Left lung (tissue), 10 donors: ENCODE results near the gene SORCS3. TPM values are rescaled to one million over a fixed set of nuclear protein-coding genes. Genes with fewer than 3 reads are reported as not detected.

ENCODE experiments used
- ATAC-seq: fragments of 200-7000 bp; cut with Tn5 transposase; one replicate; pipeline ENCODE4 v1.9.1; 2020; ENCODE audit warnings: moderate library complexity
- DNase-seq, 4 donors: peaks; one replicate each; pipeline ENCODE4 v3.0.0-alpha.2; 2013 to 2020
- H3K27ac ChIP-seq, 2 donors: fragments of 200-600 bp; sonication (generic) in 1 of 2; one replicate each; pipeline versions ENCODE4 v1.5.0 to v1.8.0; 2020 to 2021
- H3K27me3 ChIP-seq, 2 donors: fragments of 200-600 bp; sonication (generic) in 1 of 2; one replicate each; pipeline versions ENCODE4 v1.5.0 to v1.8.0; 2020 to 2021
- H3K36me3 ChIP-seq, 2 donors: fragments of 200-600 bp; sonication (generic) in 1 of 2; one replicate each; pipeline versions ENCODE4 v1.5.0 to v1.8.0; 2020 to 2021
- H3K4me1 ChIP-seq, 2 donors: fragments of 200-600 bp; one replicate each; pipeline ENCODE4 v1.8.0; 2021
- H3K4me3 ChIP-seq, 2 donors: fragments of 200-600 bp; sonication (generic) in 1 of 2; one replicate each; pipeline versions ENCODE4 v1.5.0 to v1.8.0; 2020 to 2021; ENCODE audit warnings: mild to moderate bottlenecking in 1 of 2
- H3K9me3 ChIP-seq, 2 donors: fragments of 200-600 bp; sonication (generic) in 1 of 2; one replicate each; pipeline versions ENCODE4 v1.5.0 to v1.8.0; 2020 to 2021
- intact Hi-C, 2 donors: fragments of 100-400 bp; cut with DNase I; formaldehyde crosslinking; loops; one replicate each; pipeline versions ENCODE4 v1.11.2 to v1.14.2; 2022
- polyA plus RNA-seq, 6 donors: library from polyadenylated mRNA; unstranded; fragments of 120-200 nt; gene quantifications; one replicate each; pipeline ENCODE4 v1.2.1, GENCODE V29; 2013; ENCODE audit not compliant: insufficient read length in 6 of 6
- total RNA-seq, 2 donors: library from RNA; stranded (reverse); fragmentation: NEBNext Ultra II Directional; extraction: Animal tissue kit (Norgen Biotek cat#: 25700); gene quantifications; one replicate each; pipeline ENCODE4 v1.2.1, GENCODE V29; 2021
- TF ChIP-seq, protein P1 (sequence below), 2 donors: fragments of 200-600 bp; sonication (generic) in 1 of 2; IDR thresholded peaks; one replicate each; pipeline versions ENCODE4 v1.5.0 to v1.8.0; 2021; ENCODE audit warnings: antibody characterized with exemption in 2 of 2
- donor health status: DM: no; HTN: yes; CAD: no.
- donor health status: DM: no; HTN: no; CAD: no.

The SORCS3 gene
- total and polyA plus RNA-seq, 8 donors, result 0.05 to 0.24 (median 0.06) TPM; not detected in 2

DNA sequence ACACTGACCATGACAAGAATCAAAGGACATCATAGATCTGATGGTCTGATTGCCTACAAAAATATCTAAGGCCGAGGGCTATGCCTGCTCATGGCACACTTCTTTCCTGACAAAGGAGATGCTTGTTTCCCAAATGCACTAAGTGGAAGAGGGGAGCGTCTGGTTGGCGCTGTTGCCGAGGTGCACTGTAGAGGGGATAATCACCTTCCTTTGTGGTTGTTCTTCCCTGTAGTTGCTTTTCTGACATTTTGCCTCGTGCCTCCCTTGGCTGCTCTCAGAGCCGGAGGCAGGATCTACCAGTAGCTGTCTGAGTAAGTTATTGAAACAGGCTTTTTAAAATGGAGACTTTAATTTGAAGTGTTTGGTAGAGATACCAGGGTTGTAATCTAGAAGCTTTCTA lies 352.0 kb downstream of the SORCS3 start:
- no peak overlapping the region for H3K4me3 ChIP-seq
- H3K9me3 ChIP-seq, result no peaks in the 10 kb centered on the region
- no peak overlapping the region for H3K27ac ChIP-seq
- no peaks in the 10 kb centered on the region for H3K4me1 ChIP-seq
- TF ChIP-seq, protein P1, sequence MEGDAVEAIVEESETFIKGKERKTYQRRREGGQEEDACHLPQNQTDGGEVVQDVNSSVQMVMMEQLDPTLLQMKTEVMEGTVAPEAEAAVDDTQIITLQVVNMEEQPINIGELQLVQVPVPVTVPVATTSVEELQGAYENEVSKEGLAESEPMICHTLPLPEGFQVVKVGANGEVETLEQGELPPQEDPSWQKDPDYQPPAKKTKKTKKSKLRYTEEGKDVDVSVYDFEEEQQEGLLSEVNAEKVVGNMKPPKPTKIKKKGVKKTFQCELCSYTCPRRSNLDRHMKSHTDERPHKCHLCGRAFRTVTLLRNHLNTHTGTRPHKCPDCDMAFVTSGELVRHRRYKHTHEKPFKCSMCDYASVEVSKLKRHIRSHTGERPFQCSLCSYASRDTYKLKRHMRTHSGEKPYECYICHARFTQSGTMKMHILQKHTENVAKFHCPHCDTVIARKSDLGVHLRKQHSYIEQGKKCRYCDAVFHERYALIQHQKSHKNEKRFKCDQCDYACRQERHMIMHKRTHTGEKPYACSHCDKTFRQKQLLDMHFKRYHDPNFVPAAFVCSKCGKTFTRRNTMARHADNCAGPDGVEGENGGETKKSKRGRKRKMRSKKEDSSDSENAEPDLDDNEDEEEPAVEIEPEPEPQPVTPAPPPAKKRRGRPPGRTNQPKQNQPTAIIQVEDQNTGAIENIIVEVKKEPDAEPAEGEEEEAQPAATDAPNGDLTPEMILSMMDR (IDR thresholded peaks at IDR 0.05), result no peak
- intact Hi-C loops, result no loop called here
- no peaks in the 10 kb centered on the region for H3K27me3 ChIP-seq
- no peaks in the 10 kb centered on the region for H3K36me3 ChIP-seq
- ATAC-seq (no peak), DNase-seq (no peak)

DNA sequence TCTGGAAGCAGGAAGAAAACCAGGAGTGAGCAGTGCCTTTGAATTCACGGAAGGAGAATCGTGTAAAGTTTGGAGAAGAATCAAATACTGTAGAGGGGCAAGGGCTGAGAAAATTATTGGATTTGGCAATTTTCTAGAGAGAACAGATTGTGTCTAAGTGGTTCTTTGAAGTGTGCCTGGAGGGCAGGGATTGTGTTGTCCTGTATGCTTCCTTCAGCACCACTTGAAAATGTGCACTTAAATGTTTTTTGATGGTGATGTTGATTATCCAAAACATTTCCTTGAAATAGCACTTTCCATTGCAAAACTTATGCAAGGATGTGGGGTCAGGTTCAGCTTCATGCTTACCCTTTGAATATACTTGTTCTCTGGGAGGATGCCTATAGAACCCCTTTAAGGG lies 360.2 kb downstream of the SORCS3 start:
- intact Hi-C loops, result no loop called here
- TF ChIP-seq, protein P1 (IDR thresholded peaks at IDR 0.05), result no peak
- ATAC-seq (no peak), DNase-seq (no peak)
- Histone ChIP-seq H3K4me1 (no peaks in the 10 kb centered on the region), H3K27ac (no peak overlapping the region), H3K4me3 (no peak overlapping the region), H3K27me3 (no peaks in the 10 kb centered on the region), H3K9me3 (no peaks in the 10 kb centered on the region), H3K36me3 (no peaks in the 10 kb centered on the region)

DNA sequence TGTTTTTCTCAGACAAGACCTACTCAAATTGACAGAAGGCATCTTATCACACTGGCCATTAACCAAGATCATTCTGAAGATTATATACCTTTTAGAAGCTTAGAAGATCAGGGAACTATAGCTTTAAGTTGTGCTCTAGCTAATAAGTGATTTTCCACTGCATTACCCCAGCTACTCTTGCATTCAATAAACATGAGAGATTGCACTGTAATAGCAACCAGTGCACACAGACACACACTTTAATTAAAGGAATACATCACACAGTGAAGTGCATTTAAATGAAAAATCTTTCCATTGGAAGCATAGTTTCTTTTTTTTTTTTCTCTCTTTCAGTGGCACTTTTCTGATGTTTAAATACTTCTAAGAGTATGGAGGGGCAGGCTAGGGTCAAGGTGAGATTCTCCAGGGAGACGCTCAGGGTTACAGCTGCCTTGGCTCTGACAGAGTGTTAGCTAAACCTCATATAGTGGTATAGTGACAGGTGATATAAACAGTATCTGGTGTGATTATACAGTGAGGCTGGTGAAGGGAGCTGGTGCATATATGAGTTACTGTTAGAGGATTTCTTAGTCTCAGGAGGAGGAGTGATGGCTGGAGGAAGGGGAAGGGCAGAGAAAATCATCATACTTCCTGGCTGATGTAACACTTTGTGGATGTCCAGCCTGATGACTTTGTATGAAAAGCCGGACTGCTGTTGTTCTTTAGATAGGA lies 369.5 kb downstream of the SORCS3 start:
- intact Hi-C loops, result no loop called here
- Histone ChIP-seq H3K36me3 (no peaks in the 10 kb centered on the region), H3K4me1 (no peaks in the 10 kb centered on the region), H3K27ac (no peak overlapping the region), H3K4me3 (no peak overlapping the region), H3K9me3 (no peaks in the 10 kb centered on the region), H3K27me3 (no peaks in the 10 kb centered on the region)
- DNase-seq, result no peak
- ATAC-seq, result no peak
- TF ChIP-seq, protein P1 (IDR thresholded peaks at IDR 0.05), result no peak

DNA sequence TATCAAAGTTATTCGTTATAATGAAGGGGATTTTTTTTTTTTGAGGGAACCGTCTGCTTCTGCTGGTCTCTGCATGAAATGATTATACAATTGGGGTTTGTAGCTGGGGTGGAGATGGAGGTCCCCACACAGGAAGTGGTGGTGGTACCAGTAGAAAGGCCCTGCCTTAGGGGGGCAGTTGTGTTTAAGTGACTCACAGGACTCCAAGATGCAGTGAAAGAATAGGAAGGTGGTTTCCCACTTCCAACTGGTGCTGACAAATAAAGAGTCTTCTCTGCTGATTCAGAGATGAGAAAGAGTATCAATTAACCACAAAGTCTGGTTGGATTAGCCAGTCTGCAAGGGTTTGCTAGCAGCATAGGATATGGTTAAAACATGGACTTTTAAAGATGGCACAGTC lies 376.0 kb downstream of the SORCS3 start:
- ATAC-seq, result no peak
- no peaks in the 10 kb centered on the region for H3K36me3 ChIP-seq
- DNase-seq, result no peak
- H3K4me1 ChIP-seq, result no peaks in the 10 kb centered on the region
- TF ChIP-seq, protein P1 (IDR thresholded peaks at IDR 0.05), result no peak
- peaks cover 0 to 3% of the 10 kb centered on the region in 2 donors for H3K9me3 ChIP-seq
- no peak overlapping the region for H3K4me3 ChIP-seq
- intact Hi-C loops, result no loop called here
- no peaks in the 10 kb centered on the region for H3K27me3 ChIP-seq
- H3K27ac ChIP-seq, result no peak overlapping the region

DNA sequence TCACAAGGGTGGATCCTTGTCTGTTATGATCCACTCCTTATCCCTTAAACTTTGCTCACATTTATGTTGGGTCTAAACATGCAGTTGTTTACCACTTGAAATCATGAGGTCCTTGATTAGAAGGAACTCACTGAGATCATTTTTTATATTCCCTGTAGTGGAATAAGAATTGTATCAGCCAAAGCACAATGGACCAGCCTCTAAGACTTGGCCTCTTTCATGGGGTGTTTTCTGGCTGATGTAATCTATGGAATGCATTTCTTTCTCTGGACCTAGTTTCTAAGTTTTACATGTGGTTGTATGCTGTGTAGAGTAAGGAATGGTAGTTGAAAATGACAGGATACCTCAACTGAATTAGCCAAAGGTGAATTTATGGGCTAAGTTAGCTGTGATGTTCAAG lies 376.6 kb downstream of the SORCS3 start:
- DNase-seq (no peak), ATAC-seq (no peak)
- Histone ChIP-seq H3K4me3 (no peak overlapping the region), H3K27me3 (no peaks in the 10 kb centered on the region), H3K27ac (no peak overlapping the region), H3K4me1 (no peaks in the 10 kb centered on the region), H3K9me3 (peaks cover 0 to 3% of the 10 kb centered on the region in 2 donors), H3K36me3 (no peaks in the 10 kb centered on the region)
- TF ChIP-seq, protein P1 (IDR thresholded peaks at IDR 0.05), result no peak
- intact Hi-C loops, result no loop called here
